Colonic mucosa (tissue), 4 donors: ENCODE data around the gene TLNRD1. TPM values are rescaled to one million over a fixed set of nuclear protein-coding genes. Genes with fewer than 3 reads are reported as not detected.

Experiments used
- DNase-seq: peaks from one replicate; pipeline ENCODE4 v3.0.0-alpha.2; 2020
- H3K27ac ChIP-seq: fragments of 200-600 bp; one replicate; pipeline ENCODE4 v1.8.0; 2021
- H3K27me3 ChIP-seq: fragments of 200-600 bp; one replicate; pipeline ENCODE4 v1.8.0; 2021
- H3K36me3 ChIP-seq: fragments of 200-600 bp; one replicate; pipeline ENCODE4 v1.8.0; 2021
- H3K4me1 ChIP-seq: fragments of 200-600 bp; one replicate; pipeline ENCODE4 v1.8.0; 2021; ENCODE audit warnings: mild to moderate bottlenecking
- H3K4me3 ChIP-seq: fragments of 200-600 bp; one replicate; pipeline ENCODE4 v1.8.0; 2021
- H3K9ac ChIP-seq, 2 donors: one replicate each; pipeline ENCODE4 v1.7.0; 2013; ENCODE audit warnings: control low read depth in 2 of 2, low read depth in 2 of 2, low read length in 2 of 2
- H3K9me3 ChIP-seq: fragments of 200-600 bp; one replicate; pipeline ENCODE4 v1.8.0; 2021
- CTCF ChIP-seq: fragments of 200-600 bp; IDR thresholded peaks from one replicate; pipeline ENCODE4 v1.8.0; 2022; ENCODE audit warnings: antibody characterized with exemption, mild to moderate bottlenecking
- intact Hi-C: fragments of 100-400 bp; cut with DNase I; formaldehyde crosslinking; loops from one replicate; pipeline ENCODE4 v1.14.1; 2022
- total RNA-seq, 2 donors: library from RNA; stranded (reverse); fragmentation: NEBNext Ultra II Directional in 1 of 2; extraction: Animal tissue kit (Norgen Biotek cat#: 25700) in 1 of 2; gene quantifications; one replicate each; pipeline ENCODE4 v1.2.1, GENCODE V29; 2021
- donor health status: healthy.
- donor health status: DM: no; HTN: no; CAD: no.
- donor health status: DM: no; HTN: no; CAD: no.

Gene TLNRD1
- total RNA-seq, 2 donors from 2014 or later = 28.5 to 33.3 TPM

DNA sequence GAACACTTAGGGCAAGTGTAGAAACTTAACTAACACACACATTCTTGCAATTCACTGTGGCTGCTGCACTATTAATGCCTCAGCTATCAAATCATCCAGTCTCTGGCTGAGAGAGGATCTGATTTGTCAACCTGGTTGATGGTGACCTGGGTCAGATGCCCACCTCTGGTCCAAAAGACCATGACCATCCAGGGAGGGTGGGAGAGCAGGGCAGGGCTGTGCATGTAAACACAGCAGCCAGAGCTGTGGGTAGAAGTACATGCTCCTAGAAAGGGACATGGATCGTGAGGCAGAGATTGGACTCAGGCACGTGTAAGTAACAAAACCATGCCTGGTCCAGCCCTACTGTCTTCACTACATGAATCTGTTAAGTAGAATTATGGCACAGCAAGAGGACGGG, 28.4 kb upstream of the TLNRD1 start:
- intact Hi-C loops = loop anchor here (10.0 kb wide), 1 partner anchor 133 kb away; no protein-coding TSS in a partner anchor
- H3K9ac ChIP-seq = no peak overlapping the region
- no peak overlapping the region for H3K4me3 ChIP-seq

DNA sequence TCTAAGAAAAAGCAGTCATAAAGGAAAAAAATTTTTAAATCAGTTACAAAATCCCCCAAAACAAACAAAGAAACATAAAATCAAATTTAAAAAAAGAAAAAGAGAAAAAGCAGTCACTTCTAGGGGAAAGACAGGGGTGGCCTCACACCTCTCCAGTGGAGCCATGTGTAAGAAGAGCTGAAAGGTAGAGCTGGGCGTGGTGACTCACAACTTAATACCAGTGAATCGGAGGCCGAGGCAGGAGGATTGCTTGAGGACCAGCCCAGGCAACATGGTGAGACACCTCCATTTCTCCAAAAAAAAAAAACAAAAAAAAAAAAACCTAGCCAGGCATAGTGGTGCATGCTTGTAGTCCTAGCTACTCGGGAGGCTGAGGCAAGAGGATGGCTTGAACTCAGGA, 25.8 kb upstream of the TLNRD1 start:
- Histone ChIP-seq H3K36me3 (peaks cover 5% of the 10 kb centered on the region), H3K27ac (no peak overlapping the region), H3K4me3 (no peak overlapping the region), H3K4me1 (no peaks in the 10 kb centered on the region), H3K9me3 (no peaks in the 10 kb centered on the region), H3K9ac (no peak overlapping the region), H3K27me3 (no peaks in the 10 kb centered on the region)
- no peak for TF ChIP-seq CTCF
- intact Hi-C loops = loop anchor here (2.0 to 10.0 kb wide), 2 partner anchors 130 to 408 kb away; no protein-coding TSS in a partner anchor
- DNase-seq = no peak

More for the DNA sequence above, 28.4 kb upstream of the TLNRD1 start:
- TF ChIP-seq CTCF = no peak
- Histone ChIP-seq H3K36me3 (no peaks in the 10 kb centered on the region), H3K4me1 (no peaks in the 10 kb centered on the region), H3K27me3 (no peaks in the 10 kb centered on the region), H3K27ac (no peak overlapping the region), H3K9me3 (no peaks in the 10 kb centered on the region)
- DNase-seq = no peak

GRCh38 chr15:80976851-80977250, 23.9 kb upstream of the TLNRD1 start:
- Histone ChIP-seq H3K27ac (no peak overlapping the region), H3K36me3 (peaks cover 5% of the 10 kb centered on the region), H3K4me3 (no peak overlapping the region), H3K9me3 (no peaks in the 10 kb centered on the region), H3K9ac (no peak overlapping the region), H3K4me1 (no peaks in the 10 kb centered on the region), H3K27me3 (no peaks in the 10 kb centered on the region)
- DNase-seq = no peak
- no peak for TF ChIP-seq CTCF
- intact Hi-C loops = loop anchor here (10.0 kb wide), 1 partner anchor 128 kb away; no protein-coding TSS in a partner anchor

DNA sequence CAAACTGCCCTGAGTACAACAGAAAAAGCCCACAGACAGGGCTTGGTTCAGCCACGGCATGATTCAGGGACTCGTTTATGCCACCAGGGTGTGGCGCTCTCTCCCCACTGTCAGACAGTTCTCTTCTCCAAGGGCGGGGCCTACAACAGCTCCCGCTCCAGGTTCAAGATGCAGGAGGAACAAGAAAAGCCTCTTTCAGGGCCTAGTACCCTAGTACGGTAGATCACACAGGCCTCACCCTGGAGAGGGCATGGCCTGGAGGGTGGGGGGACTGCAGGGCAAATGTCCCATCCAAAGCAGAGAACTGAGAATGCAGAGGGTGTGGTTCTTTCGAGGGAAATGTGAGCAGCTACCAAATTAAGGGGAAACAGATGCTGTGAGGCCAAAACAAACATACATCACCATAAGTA, 23.1 kb upstream of the TLNRD1 start:
- Histone ChIP-seq H3K36me3 (peaks cover 5% of the 10 kb centered on the region), H3K27me3 (no peaks in the 10 kb centered on the region), H3K27ac (no peak overlapping the region)

GRCh38 chr15:80978685-80979329, 21.9 kb upstream of the TLNRD1 start:
- H3K36me3 ChIP-seq = peaks cover 5% of the 10 kb centered on the region
- TF ChIP-seq CTCF = no peak
- no peak for DNase-seq
- H3K9me3 ChIP-seq = no peaks in the 10 kb centered on the region
- H3K4me1 ChIP-seq = no peaks in the 10 kb centered on the region
- no peaks in the 10 kb centered on the region for H3K27me3 ChIP-seq
- no peak overlapping the region for H3K27ac ChIP-seq
- no peak overlapping the region for H3K9ac ChIP-seq
- intact Hi-C loops = loop anchor here (10.0 kb wide), 1 partner anchor 126 kb away; no protein-coding TSS in a partner anchor
- H3K4me3 ChIP-seq = no peak overlapping the region

More for the DNA sequence above, 23.1 kb upstream of the TLNRD1 start:
- no peaks in the 10 kb centered on the region for H3K9me3 ChIP-seq
- TF ChIP-seq CTCF = peak; percentile 52
- no peaks in the 10 kb centered on the region for H3K4me1 ChIP-seq
- no peak overlapping the region for H3K4me3 ChIP-seq
- H3K9ac ChIP-seq = no peak overlapping the region
- DNase-seq = peak; percentile 78
- intact Hi-C loops = loop anchor here (10.0 kb wide), 1 partner anchor 127 kb away; no protein-coding TSS in a partner anchor
